Hippocampal formation (tissue), 2 donors: ENCODE measurements around the gene STK4.

ENCODE experiments used
- DNase-seq, 2 donors: peaks; one replicate each; lab custom pipeline; 2025; lab: John Stamatoyannopoulos, UW

STK4 gene

GRCh38 chr20:45111799-45112471 lies 145.6 kb downstream of the STK4 start:
- DNase-seq = no peak

GRCh38 chr20:45112754-45113153 lies 146.4 kb downstream of the STK4 start:
- DNase-seq = no peak

GRCh38 chr20:45113865-45114264 lies 147.6 kb downstream of the STK4 start:
- no peak for DNase-seq

GRCh38 chr20:45114465-45115385 lies 148.4 kb downstream of the STK4 start, which contains the start of gene WFDC5:
WFDC5 (minus strand) TSS chr20:45115174; CDS start chr20:45115083, 91 bp downstream.
- DNase-seq = no peak

- DNase-seq = no peak
Observed at GRCh38 chr20:45115386-45115774, 149.1 kb downstream of the STK4 start.

GRCh38 chr20:45115829-45116228 lies 149.5 kb downstream of the STK4 start:
- no peak for DNase-seq

GRCh38 chr20:45117581-45117980 lies 151.3 kb downstream of the STK4 start:
- no peak for DNase-seq

- no peak for DNase-seq
Observed at GRCh38 chr20:45118028-45118427, 151.7 kb downstream of the STK4 start.

- no peak for DNase-seq
Observed at GRCh38 chr20:45119556-45120266, 153.4 kb downstream of the STK4 start.

GRCh38 chr20:45121388-45121787 lies 155.1 kb downstream of the STK4 start:
- DNase-seq = no peak

- no peak for DNase-seq
Observed at GRCh38 chr20:45124365-45124764, 158.1 kb downstream of the STK4 start, which contains the start of gene WFDC12. WFDC12 (minus strand) TSS chr20:45124465; CDS start chr20:45124447, 18 bp downstream.

GRCh38 chr20:45128099-45128498 lies 161.8 kb downstream of the STK4 start:
- no peak for DNase-seq
